Measurements from ENCODE around the gene SYPL1. TPM values are rescaled to one million over a fixed set of nuclear protein-coding genes. Genes with fewer than 3 reads are reported as not detected.

Gene SYPL1
- total and polyA plus RNA-seq, 10 donors: 49.9 to 113 (median 86.4) TPM

DNA sequence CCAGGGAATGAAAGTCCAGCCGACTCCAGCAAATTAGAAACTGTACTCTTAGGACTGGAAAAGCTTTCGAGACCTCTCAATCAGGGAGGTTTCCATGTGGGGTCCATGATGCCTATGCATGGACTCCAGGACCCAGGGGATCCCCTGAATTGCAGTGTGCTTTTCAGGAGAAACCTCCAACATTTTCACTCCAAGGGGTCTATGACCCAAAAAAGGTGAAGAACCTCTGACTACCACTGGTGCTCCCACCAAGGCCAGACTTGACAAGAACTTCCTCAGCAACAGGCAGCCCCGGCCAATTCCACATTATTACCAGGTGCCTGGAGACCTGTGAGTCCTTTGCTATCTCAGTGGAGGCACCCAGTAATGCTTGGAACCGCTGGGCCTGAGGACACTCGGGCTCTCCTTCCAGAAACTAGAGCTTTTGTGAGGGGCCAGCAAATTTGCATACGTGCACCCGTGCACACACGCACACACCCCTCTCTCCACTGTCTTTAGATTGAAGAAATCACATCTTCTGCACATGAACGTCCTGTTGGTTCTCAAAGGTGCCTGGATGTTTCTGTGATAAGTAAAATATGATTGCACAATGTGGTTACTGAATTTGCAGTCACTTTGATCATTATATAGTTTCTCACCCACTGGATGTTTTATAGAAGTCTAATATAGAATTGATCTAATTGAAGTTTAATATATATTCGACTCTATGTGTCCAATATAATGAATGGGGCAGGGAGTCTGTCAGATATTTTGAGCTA is 54.7 kb downstream of the SYPL1 start:
- 49 to 61% (median 56%) methylated on average over 5 to 10 of the region's 10 CpGs for WGBS, 5 donors
- H3K4me3 ChIP-seq: no peak overlapping the region
- no peaks in the 10 kb centered on the region for H3K36me3 ChIP-seq
- peak overlapping the region in 5 of 8 donors; percentile 58 to 86 (median 78) for H3K27ac ChIP-seq
- H3K27me3 ChIP-seq (replicated peaks in 1 of 7): no peaks in the 10 kb centered on the region
- no peaks in the 10 kb centered on the region for H3K9me3 ChIP-seq
- DNase-seq: peak; percentile 76
- intact Hi-C loops (cut with DNase I; ENCODE audit: low total_unique reads): loop anchor here (2.0 kb wide), 1 partner anchor 97 kb away; no protein-coding TSS in a partner anchor
- H3K4me1 ChIP-seq: peaks cover 8 to 59% (median 51%) of the 10 kb centered on the region in 6 donors
- no peak for TF ChIP-seq POLR2A (IDR thresholded peaks at IDR 0.05)
- peak in 3 of 11 experiments; percentile 2 to 37 (median 8) for TF ChIP-seq CTCF (IDR thresholded peaks at IDR 0.05 in 8 of 11, conservative IDR thresholded peaks at IDR 0.05 in 3 of 11)

DNA sequence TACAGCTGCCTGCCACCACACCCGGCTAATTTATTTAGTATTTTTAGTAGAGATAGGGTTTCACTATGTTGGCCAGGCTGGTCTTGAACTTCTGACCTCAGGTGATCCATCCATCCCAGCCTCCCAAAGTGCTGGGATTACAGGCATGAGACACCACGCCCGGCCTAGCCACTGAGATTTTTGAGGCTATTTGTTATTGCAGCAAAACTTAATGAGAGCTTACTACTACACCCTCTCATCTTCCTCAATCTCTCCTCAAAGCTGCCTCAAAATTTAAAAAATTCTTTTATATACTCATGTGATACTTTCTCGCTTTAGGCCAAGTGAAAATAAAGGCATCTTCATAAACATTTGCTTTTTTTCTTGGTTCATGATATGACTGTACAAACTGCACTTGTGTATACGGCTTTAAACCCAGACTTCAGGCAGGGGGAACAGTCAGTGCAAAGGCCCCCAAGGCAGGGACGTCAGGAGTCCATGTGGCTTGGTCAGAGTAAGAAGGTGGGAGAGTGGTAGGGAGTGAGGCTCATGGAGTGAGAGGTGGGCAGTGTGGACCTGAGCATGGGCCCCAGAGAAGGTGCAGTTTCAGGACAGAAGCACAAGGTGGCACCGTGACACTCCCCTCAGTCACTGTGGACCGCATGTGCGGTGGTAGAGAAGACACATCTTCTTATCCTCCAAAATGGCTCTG is 55.5 kb downstream of the SYPL1 start:
- intact Hi-C loops (cut with DNase I; ENCODE audit: low total_unique reads): loop anchor here (2.0 kb wide), 1 partner anchor 98 kb away; no protein-coding TSS in a partner anchor
- H3K4me3 ChIP-seq: no peak overlapping the region
- no peaks in the 10 kb centered on the region for H3K36me3 ChIP-seq
- H3K27me3 ChIP-seq (replicated peaks in 1 of 7): no peaks in the 10 kb centered on the region
- H3K9me3 ChIP-seq: no peaks in the 10 kb centered on the region
- H3K4me1 ChIP-seq: peaks cover 4 to 52% (median 43%) of the 10 kb centered on the region in 6 donors
- peak overlapping the region in 5 of 8 donors; percentile 58 to 86 (median 78) for H3K27ac ChIP-seq
- peak; percentile 90 for DNase-seq
- WGBS, 5 donors: 41 to 49% (median 44%) methylated on average over 9 of the region's 9 CpGs
- TF ChIP-seq POLR2AphosphoS5 (IDR thresholded peaks at IDR 0.05) (peak in 1 of 3 donors; percentile 43), CTCF (IDR thresholded peaks at IDR 0.05 in 8 of 11, conservative IDR thresholded peaks at IDR 0.05 in 3 of 11) (peak; percentile 86 to 98 (median 88)), POLR2A (IDR thresholded peaks at IDR 0.05) (no peak)

- no peak for DNase-seq
- TF ChIP-seq CTCF (IDR thresholded peaks at IDR 0.05 in 8 of 11, conservative IDR thresholded peaks at IDR 0.05 in 3 of 11): no peak
- no peak for TF ChIP-seq POLR2A (IDR thresholded peaks at IDR 0.05)
- no peak for TF ChIP-seq POLR2AphosphoS5 (IDR thresholded peaks at IDR 0.05)
- Histone ChIP-seq H3K4me1 (peaks cover 4 to 42% (median 32%) of the 10 kb centered on the region in 6 donors), H3K27ac (no peak overlapping the region), H3K36me3 (no peaks in the 10 kb centered on the region), H3K4me3 (no peak overlapping the region), H3K27me3 (replicated peaks in 1 of 7) (no peaks in the 10 kb centered on the region), H3K9me3 (no peaks in the 10 kb centered on the region)
- intact Hi-C loops (cut with DNase I; ENCODE audit: low total_unique reads): no loop called here
- WGBS, 5 donors: 75 to 84% (median 78%) methylated on average over 7 of the region's 7 CpGs
These were observed 57.1 kb downstream of the SYPL1 start for GRCh38 chr7:106054971-106055532.

All from spleen (tissue), 11 donors.